ENCODE data around the gene TULP4.

Gene TULP4

DNA sequence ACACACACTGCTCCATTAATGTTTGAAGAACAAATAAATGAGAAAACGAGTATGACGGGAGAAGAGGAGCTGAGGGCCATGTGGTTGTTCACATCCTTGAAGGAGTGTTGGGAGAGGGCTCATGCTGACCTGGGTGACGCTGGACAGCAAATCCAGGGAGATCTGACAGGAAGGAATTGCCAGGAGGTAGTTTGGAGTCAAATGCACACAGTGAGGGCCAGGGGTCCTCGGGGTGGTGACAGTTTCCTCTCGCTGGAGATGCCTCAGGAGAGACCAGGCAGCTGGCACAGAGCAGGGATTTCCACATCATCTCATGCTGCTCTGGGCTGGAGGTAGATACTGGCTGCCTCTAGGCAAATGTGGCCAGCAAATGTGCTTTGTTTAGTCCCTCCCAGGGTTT is 245.7 kb downstream of the TULP4 start:
- H3K18ac ChIP-seq (ENCODE audit: low read length), result no peak overlapping the region
- H2BK12ac ChIP-seq (ENCODE audit: low read length), result no peak overlapping the region
- no peak overlapping the region for H2AK5ac ChIP-seq (ENCODE audit: low read length)
- H3K27ac ChIP-seq (ENCODE audit: low read depth, low read length), result no peak overlapping the region
- H4K12ac ChIP-seq (ENCODE audit: low read depth, low read length), result no peak overlapping the region
- peaks cover 13 to 17% of the 10 kb centered on the region in 2 experiments for H3K4me1 ChIP-seq (ENCODE audit: control insufficient read depth in 1 of 2, insufficient read depth in 2 of 2, low read length in 2 of 2)
- no peak overlapping the region for H2BK5ac ChIP-seq (ENCODE audit: low read depth, low read length, poor library complexity)
- no peak overlapping the region for H2BK120ac ChIP-seq (ENCODE audit: insufficient read depth, low read length, poor library complexity)
- no CpG with 5 or more reads among the region's 5 CpGs for WGBS (ENCODE audit: extremely low coverage, insufficient coverage, insufficient read length)
- no peak overlapping the region for H3K23ac ChIP-seq (ENCODE audit: low read length)
- H4K91ac ChIP-seq (ENCODE audit: low read depth, low read length), result no peak overlapping the region
- H3K4me2 ChIP-seq (ENCODE audit: low read length), result no peak overlapping the region
- H4K8ac ChIP-seq (ENCODE audit: low read depth, low read length), result no peak overlapping the region
- H3K14ac ChIP-seq (ENCODE audit: low read length), result no peak overlapping the region
- H3K9ac ChIP-seq (ENCODE audit: low read length), result peak overlapping the region; percentile 18
- H3K4ac ChIP-seq (ENCODE audit: low read depth, low read length), result no peak overlapping the region
- no peaks in the 10 kb centered on the region for H3K36me3 ChIP-seq (ENCODE audit: control insufficient read depth in 1 of 2, insufficient read depth in 2 of 2, low read length in 2 of 2)
- no peaks in the 10 kb centered on the region for H3K27me3 ChIP-seq (ENCODE audit: insufficient read depth, low read length)
- no peak overlapping the region for H2AFZ ChIP-seq (ENCODE audit: insufficient read depth, low read length, poor library complexity)
- no peak overlapping the region for H3K4me3 ChIP-seq (ENCODE audit: low read depth, low read length)
- no peak for DNase-seq
- H3K9me3 ChIP-seq (ENCODE audit: insufficient read depth, low read depth, low read length), result no peaks in the 10 kb centered on the region
- peaks cover 12% of the 10 kb centered on the region for H3K79me1 ChIP-seq (ENCODE audit: low read length)
- peaks cover 9% of the 10 kb centered on the region for H3K79me2 ChIP-seq (ENCODE audit: control insufficient read depth, insufficient read depth, low read length, poor library complexity)

DNA sequence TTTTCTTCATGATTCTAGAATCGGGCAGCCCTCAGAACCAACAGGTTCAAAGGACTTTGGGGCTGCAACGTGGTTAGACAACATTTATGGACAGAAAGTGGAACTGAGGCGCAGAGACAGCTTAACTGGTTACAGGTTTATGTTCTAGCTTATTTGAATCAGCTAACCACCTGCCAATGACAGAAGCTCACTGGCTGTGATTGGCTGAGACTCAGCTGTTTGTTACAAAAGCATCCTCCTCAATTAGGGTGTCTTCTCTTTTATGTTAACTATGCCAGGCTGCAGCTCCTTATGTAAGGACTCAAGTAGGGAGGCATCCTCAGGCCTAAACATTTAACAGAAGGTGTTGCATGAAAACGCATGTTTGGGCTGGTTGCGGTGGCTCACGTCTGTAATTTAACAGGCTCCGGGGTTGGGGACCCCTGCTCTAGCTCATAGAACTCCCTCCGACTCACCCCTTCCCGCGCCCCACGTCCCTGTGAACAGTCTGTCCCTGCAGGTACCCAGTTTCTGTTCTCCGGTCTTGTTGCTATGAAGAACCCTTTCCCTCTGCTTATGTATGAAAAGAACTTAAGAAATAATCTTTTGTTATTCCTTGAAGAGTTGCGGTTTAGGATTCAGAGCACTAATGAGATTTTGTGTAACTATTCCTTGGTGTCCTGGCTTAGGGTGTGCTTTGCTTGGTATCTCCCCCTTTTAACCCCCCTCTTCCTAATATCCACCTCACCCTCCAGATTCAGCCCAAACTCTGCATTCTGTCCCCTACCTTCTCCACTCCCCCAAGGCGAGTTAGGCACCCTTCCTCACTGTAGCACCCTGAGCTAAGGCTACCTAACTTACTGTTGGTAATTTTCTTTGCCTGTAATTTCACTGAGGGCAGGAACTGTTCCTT is 246.4 kb downstream of the TULP4 start:
- Histone ChIP-seq H4K91ac (ENCODE audit: low read depth, low read length) (no peak overlapping the region), H3K79me1 (ENCODE audit: low read length) (peaks cover 12% of the 10 kb centered on the region), H4K8ac (ENCODE audit: low read depth, low read length) (peak overlapping the region; percentile 50), H3K4me1 (ENCODE audit: control insufficient read depth in 1 of 2, insufficient read depth in 2 of 2, low read length in 2 of 2) (peaks cover 15 to 21% of the 10 kb centered on the region in 2 experiments), H3K36me3 (ENCODE audit: control insufficient read depth in 1 of 2, insufficient read depth in 2 of 2, low read length in 2 of 2) (no peaks in the 10 kb centered on the region), H4K12ac (ENCODE audit: low read depth, low read length) (peak overlapping the region; percentile 46), H3K9ac (ENCODE audit: low read length) (no peak overlapping the region), H3K4me2 (ENCODE audit: low read length) (no peak overlapping the region), H2AK5ac (ENCODE audit: low read length) (no peak overlapping the region), H3K27ac (ENCODE audit: low read depth, low read length) (no peak overlapping the region), H3K4me3 (ENCODE audit: low read depth, low read length) (no peak overlapping the region), H2BK5ac (ENCODE audit: low read depth, low read length, poor library complexity) (no peak overlapping the region), H3K18ac (ENCODE audit: low read length) (no peak overlapping the region), H3K4ac (ENCODE audit: low read depth, low read length) (no peak overlapping the region), H2BK120ac (ENCODE audit: insufficient read depth, low read length, poor library complexity) (no peak overlapping the region), H2AFZ (ENCODE audit: insufficient read depth, low read length, poor library complexity) (no peak overlapping the region), H3K9me3 (ENCODE audit: insufficient read depth, low read depth, low read length) (no peaks in the 10 kb centered on the region), H3K79me2 (ENCODE audit: control insufficient read depth, insufficient read depth, low read length, poor library complexity) (peaks cover 9% of the 10 kb centered on the region), H3K14ac (ENCODE audit: low read length) (no peak overlapping the region), H3K27me3 (ENCODE audit: insufficient read depth, low read length) (no peaks in the 10 kb centered on the region), H3K23ac (ENCODE audit: low read length) (no peak overlapping the region), H2BK12ac (ENCODE audit: low read length) (no peak overlapping the region)
- WGBS (ENCODE audit: extremely low coverage, insufficient coverage, insufficient read length), result no CpG with 5 or more reads among the region's 14 CpGs
- DNase-seq, result no peak

DNA sequence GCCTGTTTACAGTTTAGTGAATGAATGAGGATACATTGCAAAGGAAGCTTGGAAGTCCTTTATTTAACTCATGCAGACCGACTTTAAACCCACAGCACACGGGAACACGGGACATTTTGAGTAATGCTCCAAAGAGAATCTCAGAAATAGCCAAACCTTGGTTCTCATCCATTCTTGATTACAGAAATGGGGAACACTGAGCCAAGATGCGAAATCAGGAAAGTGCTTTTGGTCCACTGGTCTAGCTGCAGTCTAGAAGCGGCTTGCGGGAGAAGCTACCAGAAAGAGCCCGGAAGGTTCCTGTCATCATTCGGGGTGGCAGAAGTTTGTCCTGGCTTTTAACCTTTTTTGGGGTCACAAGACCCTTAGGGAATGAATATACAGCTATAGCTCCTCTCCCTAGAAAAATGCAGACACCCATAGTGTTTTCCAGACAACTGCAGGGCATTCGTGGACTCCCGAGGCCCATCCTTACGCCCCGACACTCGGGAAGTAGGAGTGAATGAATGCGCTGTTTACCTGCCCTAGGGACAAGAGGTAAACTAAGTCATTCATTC is 247.2 kb downstream of the TULP4 start:
- peak overlapping the region; percentile 3 for H3K4ac ChIP-seq (ENCODE audit: low read depth, low read length)
- H3K36me3 ChIP-seq (ENCODE audit: control insufficient read depth in 1 of 2, insufficient read depth in 2 of 2, low read length in 2 of 2), result no peaks in the 10 kb centered on the region
- no peak overlapping the region for H3K23ac ChIP-seq (ENCODE audit: low read length)
- H3K27me3 ChIP-seq (ENCODE audit: insufficient read depth, low read length), result no peaks in the 10 kb centered on the region
- H2BK5ac ChIP-seq (ENCODE audit: low read depth, low read length, poor library complexity), result no peak overlapping the region
- peak overlapping the region; percentile 20 for H3K14ac ChIP-seq (ENCODE audit: low read length)
- H2AFZ ChIP-seq (ENCODE audit: insufficient read depth, low read length, poor library complexity), result peak overlapping the region; percentile 96
- peak overlapping the region; percentile 39 for H2BK120ac ChIP-seq (ENCODE audit: insufficient read depth, low read length, poor library complexity)
- peak overlapping the region; percentile 96 for H3K4me2 ChIP-seq (ENCODE audit: low read length)
- peak overlapping the region; percentile 91 for H3K4me3 ChIP-seq (ENCODE audit: low read depth, low read length)
- H4K8ac ChIP-seq (ENCODE audit: low read depth, low read length), result peak overlapping the region; percentile 64
- no peak overlapping the region for H2BK12ac ChIP-seq (ENCODE audit: low read length)
- H3K18ac ChIP-seq (ENCODE audit: low read length), result no peak overlapping the region
- H3K4me1 ChIP-seq (ENCODE audit: control insufficient read depth in 1 of 2, insufficient read depth in 2 of 2, low read length in 2 of 2), result peaks cover 15 to 21% of the 10 kb centered on the region in 2 experiments
- H3K27ac ChIP-seq (ENCODE audit: low read depth, low read length), result no peak overlapping the region
- peaks cover 12% of the 10 kb centered on the region for H3K79me1 ChIP-seq (ENCODE audit: low read length)
- H4K12ac ChIP-seq (ENCODE audit: low read depth, low read length), result peak overlapping the region; percentile 46
- no CpG with 5 or more reads among the region's 14 CpGs for WGBS (ENCODE audit: extremely low coverage, insufficient coverage, insufficient read length)
- peak overlapping the region; percentile 97 for H4K91ac ChIP-seq (ENCODE audit: low read depth, low read length)
- H2AK5ac ChIP-seq (ENCODE audit: low read length), result no peak overlapping the region
- H3K9me3 ChIP-seq (ENCODE audit: insufficient read depth, low read depth, low read length), result no peaks in the 10 kb centered on the region
- peaks cover 9% of the 10 kb centered on the region for H3K79me2 ChIP-seq (ENCODE audit: control insufficient read depth, insufficient read depth, low read length, poor library complexity)
- H3K9ac ChIP-seq (ENCODE audit: low read length), result peak overlapping the region; percentile 82
- no peak for DNase-seq

DNA sequence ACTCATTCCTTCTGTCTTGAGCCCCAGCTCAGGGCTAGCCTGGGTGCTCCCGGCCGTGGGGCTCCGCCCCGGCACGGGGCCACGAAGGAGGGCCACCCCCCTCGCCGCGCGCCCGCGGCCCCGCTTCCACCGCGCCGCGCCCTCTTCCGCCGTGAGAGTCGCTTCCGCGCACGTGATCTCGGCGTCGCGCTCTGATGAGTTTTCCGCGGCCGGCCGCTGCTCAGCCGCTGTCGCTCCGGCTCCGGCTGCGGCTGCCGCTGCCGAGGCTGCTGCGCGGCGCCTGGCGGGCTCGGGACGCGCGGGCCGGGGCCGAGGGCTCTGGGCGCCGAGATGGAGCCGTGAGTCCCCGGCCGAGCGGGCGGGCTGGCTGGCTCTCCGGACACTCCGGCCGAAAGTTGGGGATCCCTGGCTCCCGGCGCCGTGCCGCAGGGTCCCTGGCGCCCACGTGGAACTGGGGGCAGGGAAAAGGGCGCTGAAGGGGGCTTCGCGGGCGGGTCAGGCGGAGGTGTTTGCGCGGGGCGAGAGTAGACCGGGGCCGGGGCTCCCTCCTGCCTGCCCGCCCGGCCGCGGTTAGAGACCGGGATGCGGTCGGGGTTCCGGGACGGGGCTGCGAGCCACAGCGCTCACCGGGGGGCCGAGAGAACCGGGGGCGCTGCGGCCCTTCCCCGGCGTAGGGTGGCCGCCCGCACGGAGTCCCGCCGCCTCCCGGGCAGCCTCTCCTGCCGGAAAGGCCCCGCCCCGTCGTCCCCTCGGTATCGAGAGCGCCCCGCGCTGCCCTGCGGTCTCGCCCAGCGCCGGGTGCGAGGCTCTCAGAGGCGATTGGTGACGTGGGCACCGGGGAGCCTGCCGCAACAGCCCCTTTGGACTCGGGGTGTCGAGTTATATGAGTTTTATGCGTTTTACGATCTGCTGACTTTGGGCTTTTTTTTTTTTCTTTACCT is 247.9 kb downstream of the TULP4 start, which contains the start of gene TMEM181:
TMEM181 (plus strand) TSS at position 197 of the 941 bp plus-strand sequence; CDS start at position 331, 134 bp downstream.
- Histone ChIP-seq H3K36me3 (ENCODE audit: control insufficient read depth in 1 of 2, insufficient read depth in 2 of 2, low read length in 2 of 2) (no peaks in the 10 kb centered on the region), H3K4me1 (ENCODE audit: control insufficient read depth in 1 of 2, insufficient read depth in 2 of 2, low read length in 2 of 2) (peaks cover 15 to 21% of the 10 kb centered on the region in 2 experiments), H3K23ac (ENCODE audit: low read length) (no peak within 1 kb of the TSS), H3K4me3 (ENCODE audit: low read depth, low read length) (peak within 1 kb of the TSS; percentile 91), H4K8ac (ENCODE audit: low read depth, low read length) (peak within 1 kb of the TSS; percentile 64), H3K4ac (ENCODE audit: low read depth, low read length) (peak within 1 kb of the TSS; percentile 84), H3K27ac (ENCODE audit: low read depth, low read length) (peak within 1 kb of the TSS; percentile 77), H4K12ac (ENCODE audit: low read depth, low read length) (peak within 1 kb of the TSS; percentile 97), H2AK5ac (ENCODE audit: low read length) (peak within 1 kb of the TSS; percentile 61), H3K79me1 (ENCODE audit: low read length) (peaks cover 12% of the 10 kb centered on the region), H3K18ac (ENCODE audit: low read length) (peak within 1 kb of the TSS; percentile 94), H3K79me2 (ENCODE audit: control insufficient read depth, insufficient read depth, low read length, poor library complexity) (peaks cover 9% of the 10 kb centered on the region), H2BK120ac (ENCODE audit: insufficient read depth, low read length, poor library complexity) (peak within 1 kb of the TSS; percentile 94), H3K9me3 (ENCODE audit: insufficient read depth, low read depth, low read length) (no peaks in the 10 kb centered on the region), H3K4me2 (ENCODE audit: low read length) (peak within 1 kb of the TSS; percentile 96), H3K27me3 (ENCODE audit: insufficient read depth, low read length) (no peaks in the 10 kb centered on the region), H2BK5ac (ENCODE audit: low read depth, low read length, poor library complexity) (peak within 1 kb of the TSS; percentile 90), H2AFZ (ENCODE audit: insufficient read depth, low read length, poor library complexity) (peak within 1 kb of the TSS; percentile 96), H4K91ac (ENCODE audit: low read depth, low read length) (peak within 1 kb of the TSS; percentile 97), H3K9ac (ENCODE audit: low read length) (peak within 1 kb of the TSS; percentile 91), H2BK12ac (ENCODE audit: low read length) (peak within 1 kb of the TSS; percentile 30), H3K14ac (ENCODE audit: low read length) (peak within 1 kb of the TSS; percentile 94)
- no CpG with 5 or more reads among the region's 120 CpGs for WGBS (ENCODE audit: extremely low coverage, insufficient coverage, insufficient read length)
- peak; percentile 81 to 90 for DNase-seq
